Stimulated activated naive CD4-positive, alpha-beta T cell treated with Interleukin-2 at 50 U/mL for 16 hours (primary cell): ENCODE results near the gene FAM98C.

Experiments
- DNase-seq: peaks from one replicate; lab custom pipeline; 2025; lab: John Stamatoyannopoulos, UW

FAM98C gene

GRCh38 chr19:38457202-38457601 lies 54.3 kb downstream of the FAM98C start:
- DNase-seq = no peak

DNA sequence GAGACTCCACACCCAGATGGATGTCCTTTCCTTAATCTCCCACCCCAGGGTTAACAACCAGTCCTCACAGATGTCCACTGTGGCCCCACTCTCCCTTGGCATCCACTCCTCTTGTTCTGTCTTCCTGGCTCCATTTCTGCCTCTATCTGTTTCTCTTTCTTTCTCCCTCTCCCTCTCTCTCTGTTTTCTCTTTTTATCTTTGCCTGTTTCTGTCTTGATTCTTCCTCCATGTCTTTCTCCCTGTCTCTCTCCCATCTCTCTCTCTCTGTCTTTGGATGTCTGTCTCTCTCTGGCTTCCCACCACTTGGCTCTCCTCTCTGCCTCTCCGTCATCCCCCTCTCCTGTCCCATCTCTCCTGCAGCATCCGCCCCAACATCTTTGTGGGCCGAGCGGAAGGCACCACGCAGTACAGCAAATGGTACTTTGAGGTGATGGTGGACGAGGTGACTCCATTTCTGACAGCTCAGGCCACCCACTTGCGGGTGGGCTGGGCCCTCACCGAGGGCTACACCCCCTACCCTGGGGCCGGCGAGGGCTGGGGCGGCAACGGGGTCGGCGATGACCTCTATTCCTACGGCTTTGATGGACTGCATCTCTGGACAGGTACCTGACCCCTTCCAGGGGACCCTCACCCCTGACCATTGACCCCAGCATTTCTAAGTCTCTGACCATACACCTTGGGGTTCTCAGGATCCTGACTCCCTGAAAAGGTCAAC lies 55.0 kb downstream of the FAM98C start:
- no peak for DNase-seq
